H9 (cell line): ENCODE data around the gene TRIM34. TPM values are rescaled to one million over a fixed set of nuclear protein-coding genes. Genes with fewer than 3 reads are reported as not detected.

Source experiments
- DNase-seq: peaks from one replicate; pipeline ENCODE4 v3.0.0-alpha.2; 2017
- H2AFZ ChIP-seq: one replicate; pipeline ENCODE4 v1.6.1; 2013; ENCODE audit warnings: mild to moderate bottlenecking, low read length, control low read depth, moderate library complexity
- H2AK5ac ChIP-seq: 2 replicates; pipeline ENCODE4 v1.6.1; 2013; ENCODE audit warnings: low read length, control low read depth, mixed read lengths; ENCODE audit not compliant: insufficient read length
- H2BK120ac ChIP-seq: one replicate; pipeline ENCODE4 v1.6.1; 2013; ENCODE audit warnings: low read depth, mild to moderate bottlenecking, low read length, control low read depth, inconsistent platforms; ENCODE audit not compliant: poor library complexity, severe bottlenecking
- H2BK12ac ChIP-seq: 2 replicates; pipeline ENCODE4 v1.6.1; 2013; ENCODE audit warnings: low read length, control low read depth, mixed read lengths, low read depth; ENCODE audit not compliant: insufficient read length
- H2BK15ac ChIP-seq: 2 replicates; pipeline ENCODE4 v1.6.1; 2013; ENCODE audit warnings: low read depth, low read length, control low read depth
- H2BK20ac ChIP-seq: one replicate; pipeline ENCODE4 v1.6.1; 2013; ENCODE audit warnings: low read depth, mild to moderate bottlenecking, low read length, control low read depth, inconsistent platforms; ENCODE audit not compliant: poor library complexity, severe bottlenecking
- H2BK5ac ChIP-seq: 2 replicates; pipeline ENCODE4 v1.6.1; 2013; ENCODE audit warnings: low read length, control low read depth, mixed read lengths; ENCODE audit not compliant: insufficient read length
- H3K14ac ChIP-seq: 2 replicates; pipeline ENCODE4 v1.6.1; 2013; ENCODE audit warnings: low read length, control low read depth; ENCODE audit not compliant: insufficient read depth
- H3K18ac ChIP-seq: 2 replicates; pipeline ENCODE4 v1.6.1; 2013; ENCODE audit warnings: low read depth, mild to moderate bottlenecking, mixed read lengths, low read length, control low read depth; ENCODE audit not compliant: insufficient read length
- H3K23ac ChIP-seq: 2 replicates; pipeline ENCODE4 v1.6.1; 2013; ENCODE audit warnings: low read length, control low read depth, mixed read lengths, low read depth; ENCODE audit not compliant: insufficient read length
- H3K23me2 ChIP-seq: 2 replicates; pipeline ENCODE4 v1.6.1; 2013; ENCODE audit warnings: low read depth, mild to moderate bottlenecking, mixed read lengths, low read length, control low read depth; ENCODE audit not compliant: insufficient read length, poor library complexity, severe bottlenecking
- H3K27ac ChIP-seq: 2 replicates; pipeline ENCODE4 v1.5.1; 2013; ENCODE audit warnings: low read length, control low read depth, mixed read lengths, low read depth; ENCODE audit not compliant: insufficient read length
- H3K27me3 ChIP-seq: 2 replicates; pipeline ENCODE4 v1.6.1; 2013; ENCODE audit warnings: low read length, control low read depth, inconsistent platforms; ENCODE audit not compliant: insufficient read depth
- H3K4ac ChIP-seq: 2 replicates; pipeline ENCODE4 v1.6.1; 2013; ENCODE audit warnings: low read depth, mild to moderate bottlenecking, control low read depth, inconsistent platforms, low read length, moderate library complexity
- H3K4me1 ChIP-seq: 2 replicates; pipeline ENCODE4 v1.6.1; 2013; ENCODE audit warnings: low read length, control low read depth, inconsistent platforms; ENCODE audit not compliant: insufficient read depth
- H3K4me2 ChIP-seq: 2 replicates; pipeline ENCODE4 v1.6.1; 2013; ENCODE audit warnings: low read length, control low read depth, mixed read lengths; ENCODE audit not compliant: insufficient read length, insufficient read depth
- H3K56ac ChIP-seq: 2 replicates; pipeline ENCODE4 v1.6.1; 2013; ENCODE audit warnings: low read depth, mild to moderate bottlenecking, mixed read lengths, low read length, control low read depth; ENCODE audit not compliant: insufficient read length
- H3K79me1 ChIP-seq: 2 replicates; pipeline ENCODE4 v1.6.1; 2013; ENCODE audit warnings: low read depth, mild to moderate bottlenecking, moderate library complexity, low read length, control low read depth, inconsistent platforms; ENCODE audit not compliant: insufficient read depth, poor library complexity, severe bottlenecking
- H3K79me2 ChIP-seq: 2 replicates; pipeline ENCODE4 v1.6.1; 2013; ENCODE audit warnings: low read length, control low read depth, inconsistent platforms; ENCODE audit not compliant: insufficient read depth
- H3K9ac ChIP-seq: 2 replicates; pipeline ENCODE4 v1.6.1; 2013; ENCODE audit warnings: low read length, control low read depth, mixed read lengths; ENCODE audit not compliant: insufficient read length; ENCODE audit errors: extremely low read depth
- H3K9me3 ChIP-seq: one replicate; pipeline ENCODE4 v1.6.1; 2013; ENCODE audit warnings: low read depth, low read length, inconsistent platforms; ENCODE audit not compliant: control insufficient read depth
- H3T11ph ChIP-seq: one replicate; pipeline ENCODE4 v1.6.1; 2013; ENCODE audit warnings: mild to moderate bottlenecking, low read length, control low read depth, inconsistent platforms
- H4K20me1 ChIP-seq: one replicate; pipeline ENCODE4 v1.6.1; 2013; ENCODE audit not compliant: control insufficient read depth, insufficient read length, insufficient read depth
- H4K5ac ChIP-seq: 2 replicates; pipeline ENCODE4 v1.6.1; 2013; ENCODE audit warnings: low read depth, mild to moderate bottlenecking, mixed read lengths, low read length, control low read depth; ENCODE audit not compliant: insufficient read length
- H4K8ac ChIP-seq: replicated peaks from 2 replicates; pipeline ENCODE4 v1.6.1; 2013; ENCODE audit warnings: low read length, control low read depth, mixed read lengths, low read depth; ENCODE audit not compliant: insufficient read length
- H4K91ac ChIP-seq: 2 replicates; pipeline ENCODE4 v1.6.1; 2013; ENCODE audit warnings: low read depth, mild to moderate bottlenecking, moderate library complexity, mixed read lengths, low read length, control low read depth; ENCODE audit not compliant: insufficient read length
- H3K27ac Mint-ChIP-seq, 3 experiments: 2 replicates in 2 of 3; 3 replicates in 1 of 3; pipeline ENCODE4 v1.8.0; 2020 to 2021; ENCODE audit warnings: mixed read lengths in 3 of 3, mild to moderate bottlenecking in 1 of 3, moderate library complexity in 1 of 3
- H3K27me3 Mint-ChIP-seq: 2 replicates; pipeline ENCODE4 v1.8.0; 2021; ENCODE audit warnings: low read depth, mild to moderate bottlenecking, moderate library complexity, mixed read lengths
- H3K36me3 Mint-ChIP-seq, 3 experiments: 2 replicates in 2 of 3; 3 replicates in 1 of 3; pipeline ENCODE4 v1.8.0; 2020 to 2021; ENCODE audit warnings: low read depth in 3 of 3, mixed read lengths in 3 of 3; ENCODE audit not compliant: insufficient read depth in 1 of 3
- H3K4me1 Mint-ChIP-seq, 2 experiments: 2 replicates each; pipeline ENCODE4 v1.8.0; 2020; ENCODE audit warnings: mixed read lengths in 2 of 2
- H3K4me3 Mint-ChIP-seq, 2 experiments: 2 replicates in 1 of 2; 3 replicates in 1 of 2; pipeline ENCODE4 v1.8.0; 2020 to 2021; ENCODE audit warnings: mild to moderate bottlenecking in 2 of 2, mixed read lengths in 2 of 2, moderate library complexity in 1 of 2
- H3K9me3 Mint-ChIP-seq, 2 experiments: 2 replicates in 1 of 2; 3 replicates in 1 of 2; pipeline ENCODE4 v1.8.0; 2020; ENCODE audit warnings: mild to moderate bottlenecking in 2 of 2, mixed read lengths in 2 of 2, moderate library complexity in 1 of 2
- WGBS: extraction: QIAGEN DNeasy Blood & Tissue Kit; methylation state at CpG from one replicate; pipeline ENCODE4 v1.1.7; 2013; ENCODE audit warnings: missing lambda C conversion rate, low lambda C conversion rate, mixed read lengths; ENCODE audit not compliant: insufficient read length; ENCODE audit errors: extremely low coverage; 5-methylcytosine and 5-hydroxymethylcytosine counted together
- total RNA-seq: library from RNA; stranded (reverse); gene quantifications from 2 replicates; pipeline ENCODE4 v1.2.1, GENCODE V29; 2021
- TF ChIP-seq, protein P1 (sequence below): fragments of 200-600 bp; sonication (generic); conservative IDR thresholded peaks from 3 replicates; pipeline ENCODE4 v1.8.0; 2021; ENCODE audit warnings: antibody characterized with exemption, mild to moderate bottlenecking

The TRIM34 gene
- total RNA-seq, 1 experiment from 2014 or later, result 0.59 TPM

DNA sequence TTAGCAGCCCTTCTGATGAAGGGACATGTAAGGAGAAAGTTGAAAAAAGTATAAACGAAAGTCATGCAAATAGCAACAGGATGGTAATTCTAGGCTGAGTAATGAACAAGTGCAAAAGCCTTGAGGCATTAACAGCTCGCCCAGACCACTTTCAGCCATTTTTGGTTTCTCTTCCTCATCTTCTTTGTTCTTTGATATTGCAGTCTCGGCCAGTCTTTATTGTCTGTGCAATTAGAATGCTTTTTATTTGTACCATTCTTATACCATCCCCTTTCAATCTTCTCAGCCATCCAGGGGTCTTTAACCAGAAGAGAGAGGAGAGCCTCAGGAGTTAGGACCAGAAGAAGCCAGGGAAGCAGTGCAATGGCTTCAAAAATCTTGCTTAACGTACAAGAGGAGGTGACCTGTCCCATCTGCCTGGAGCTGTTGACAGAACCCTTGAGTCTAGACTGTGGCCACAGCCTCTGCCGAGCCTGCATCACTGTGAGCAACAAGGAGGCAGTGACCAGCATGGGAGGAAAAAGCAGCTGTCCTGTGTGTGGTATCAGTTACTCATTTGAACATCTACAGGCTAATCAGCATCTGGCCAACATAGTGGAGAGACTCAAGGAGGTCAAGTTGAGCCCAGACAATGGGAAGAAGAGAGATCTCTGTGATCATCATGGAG, 7.3 kb downstream of the TRIM34 start:
- no peak overlapping the region for H2AFZ ChIP-seq
- no peak overlapping the region for H3K4me3 Mint-ChIP-seq
- peaks cover 0 to 5% (median 2%) of the 10 kb centered on the region in 3 experiments; a peak in 1 of 7 replicates for H3K36me3 Mint-ChIP-seq
- no CpG with 5 or more reads among the region's 5 CpGs for WGBS
- H3K4me1 Mint-ChIP-seq, result no peaks in the 10 kb centered on the region
- no peaks in the 10 kb centered on the region for H3K4me1 ChIP-seq
- no peak overlapping the region for H4K91ac ChIP-seq
- no peak overlapping the region for H3K9ac ChIP-seq
- H3K18ac ChIP-seq, result no peak overlapping the region
- H3K4ac ChIP-seq, result no peak overlapping the region
- H2BK120ac ChIP-seq, result no peak overlapping the region
- no peak overlapping the region for H4K5ac ChIP-seq
- H3K14ac ChIP-seq, result no peak overlapping the region
- DNase-seq, result no peak
- no peaks in the 10 kb centered on the region; the same call in 1 of the 2 replicates for H3K27me3 ChIP-seq
- H3K79me2 ChIP-seq, result no peaks in the 10 kb centered on the region
- H4K8ac ChIP-seq, result no peak overlapping the region
- H3K4me2 ChIP-seq, result no peak overlapping the region
- no peaks in the 10 kb centered on the region for H3K9me3 ChIP-seq
- H3K23me2 ChIP-seq, result no peaks in the 10 kb centered on the region
- no peak overlapping the region for H3K23ac ChIP-seq
- H3K27ac Mint-ChIP-seq, result no peak overlapping the region
- H2BK15ac ChIP-seq, result no peak overlapping the region
- H3K27me3 Mint-ChIP-seq, result no peaks in the 10 kb centered on the region
- H3K27ac ChIP-seq, result no peak overlapping the region
- H3K9me3 Mint-ChIP-seq, result no peaks in the 10 kb centered on the region
- TF ChIP-seq, protein P1, sequence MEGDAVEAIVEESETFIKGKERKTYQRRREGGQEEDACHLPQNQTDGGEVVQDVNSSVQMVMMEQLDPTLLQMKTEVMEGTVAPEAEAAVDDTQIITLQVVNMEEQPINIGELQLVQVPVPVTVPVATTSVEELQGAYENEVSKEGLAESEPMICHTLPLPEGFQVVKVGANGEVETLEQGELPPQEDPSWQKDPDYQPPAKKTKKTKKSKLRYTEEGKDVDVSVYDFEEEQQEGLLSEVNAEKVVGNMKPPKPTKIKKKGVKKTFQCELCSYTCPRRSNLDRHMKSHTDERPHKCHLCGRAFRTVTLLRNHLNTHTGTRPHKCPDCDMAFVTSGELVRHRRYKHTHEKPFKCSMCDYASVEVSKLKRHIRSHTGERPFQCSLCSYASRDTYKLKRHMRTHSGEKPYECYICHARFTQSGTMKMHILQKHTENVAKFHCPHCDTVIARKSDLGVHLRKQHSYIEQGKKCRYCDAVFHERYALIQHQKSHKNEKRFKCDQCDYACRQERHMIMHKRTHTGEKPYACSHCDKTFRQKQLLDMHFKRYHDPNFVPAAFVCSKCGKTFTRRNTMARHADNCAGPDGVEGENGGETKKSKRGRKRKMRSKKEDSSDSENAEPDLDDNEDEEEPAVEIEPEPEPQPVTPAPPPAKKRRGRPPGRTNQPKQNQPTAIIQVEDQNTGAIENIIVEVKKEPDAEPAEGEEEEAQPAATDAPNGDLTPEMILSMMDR, result no peak
- no peak overlapping the region for H3K56ac ChIP-seq
- H2AK5ac ChIP-seq, result no peak overlapping the region
- H3T11ph ChIP-seq, result no peak overlapping the region
- H2BK12ac ChIP-seq, result no peak overlapping the region
- H3K79me1 ChIP-seq, result no peaks in the 10 kb centered on the region
- H2BK5ac ChIP-seq, result no peak overlapping the region
- no peak overlapping the region for H2BK20ac ChIP-seq
- H4K20me1 ChIP-seq, result no peaks in the 10 kb centered on the region
